Measurements from ENCODE around the gene E2F7.

The E2F7 gene

DNA sequence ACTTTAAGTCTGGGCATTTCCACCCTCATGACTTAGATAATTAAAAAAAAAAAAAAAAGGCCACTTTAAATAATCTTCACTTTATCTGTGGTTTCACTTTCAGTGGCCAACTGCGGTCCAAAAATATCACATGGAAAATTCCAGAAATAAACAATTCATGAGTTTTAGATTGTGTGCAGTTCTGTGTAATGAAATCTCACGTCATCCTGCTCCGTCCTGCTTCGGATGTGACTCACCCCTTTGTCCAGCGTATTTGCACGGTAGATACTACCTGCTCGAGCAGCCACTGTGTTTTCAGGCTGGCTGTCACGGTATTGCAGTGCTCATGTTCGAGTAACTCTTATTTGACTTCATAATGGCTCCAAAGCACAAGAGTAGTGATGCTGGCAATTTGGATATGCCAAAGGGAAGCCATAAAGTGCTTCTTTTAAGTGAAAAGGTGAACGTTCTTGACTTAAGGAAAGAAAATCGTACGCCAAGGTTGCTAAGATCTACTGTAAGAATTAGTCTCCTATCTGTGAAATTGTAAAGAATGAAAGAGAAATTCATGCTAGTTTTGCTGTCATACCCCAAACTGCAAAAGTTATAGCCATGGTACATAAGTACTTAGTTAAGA lies 2.4 kb downstream of the E2F7 start:
- no peak overlapping the region for H3K4me3 ChIP-seq (ENCODE audit: low read depth in 1 of 2, low read length in 1 of 2)
- TF ChIP-seq, protein P1, sequence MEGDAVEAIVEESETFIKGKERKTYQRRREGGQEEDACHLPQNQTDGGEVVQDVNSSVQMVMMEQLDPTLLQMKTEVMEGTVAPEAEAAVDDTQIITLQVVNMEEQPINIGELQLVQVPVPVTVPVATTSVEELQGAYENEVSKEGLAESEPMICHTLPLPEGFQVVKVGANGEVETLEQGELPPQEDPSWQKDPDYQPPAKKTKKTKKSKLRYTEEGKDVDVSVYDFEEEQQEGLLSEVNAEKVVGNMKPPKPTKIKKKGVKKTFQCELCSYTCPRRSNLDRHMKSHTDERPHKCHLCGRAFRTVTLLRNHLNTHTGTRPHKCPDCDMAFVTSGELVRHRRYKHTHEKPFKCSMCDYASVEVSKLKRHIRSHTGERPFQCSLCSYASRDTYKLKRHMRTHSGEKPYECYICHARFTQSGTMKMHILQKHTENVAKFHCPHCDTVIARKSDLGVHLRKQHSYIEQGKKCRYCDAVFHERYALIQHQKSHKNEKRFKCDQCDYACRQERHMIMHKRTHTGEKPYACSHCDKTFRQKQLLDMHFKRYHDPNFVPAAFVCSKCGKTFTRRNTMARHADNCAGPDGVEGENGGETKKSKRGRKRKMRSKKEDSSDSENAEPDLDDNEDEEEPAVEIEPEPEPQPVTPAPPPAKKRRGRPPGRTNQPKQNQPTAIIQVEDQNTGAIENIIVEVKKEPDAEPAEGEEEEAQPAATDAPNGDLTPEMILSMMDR (IDR thresholded peaks at IDR 0.05): no peak
- H3K27ac ChIP-seq: no peak overlapping the region
- peaks cover 15 to 22% of the 10 kb centered on the region in 2 experiments for H3K4me1 ChIP-seq (ENCODE audit: control insufficient read depth in 1 of 2, insufficient read depth in 1 of 2, low read depth in 1 of 2, low read length in 1 of 2)
- no peaks in the 10 kb centered on the region for H3K9me3 ChIP-seq
- peaks cover 43% of the 10 kb centered on the region for H3K27me3 ChIP-seq
- peaks cover 3% of the 10 kb centered on the region for H3K36me3 ChIP-seq

DNA sequence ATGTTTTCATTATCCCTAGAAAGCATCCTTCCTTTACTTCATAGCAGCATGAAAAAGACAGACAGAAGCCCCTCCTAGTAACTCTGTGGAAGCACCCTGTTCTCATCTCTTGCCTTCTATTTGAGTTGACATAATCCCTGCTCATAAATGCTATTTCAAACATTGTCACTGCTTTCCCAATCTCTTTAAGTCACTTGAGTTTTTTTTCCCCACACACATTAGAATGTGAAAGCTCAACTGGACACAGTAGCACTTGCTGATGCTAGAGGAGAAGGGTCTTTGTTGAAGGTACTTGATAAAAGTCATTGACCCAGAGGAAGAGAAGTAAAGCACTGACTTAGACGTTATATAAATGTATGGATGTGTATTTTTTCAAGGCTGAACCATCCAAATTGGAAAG lies 3.0 kb downstream of the E2F7 start:
- H3K9me3 ChIP-seq: no peaks in the 10 kb centered on the region
- peaks cover 38% of the 10 kb centered on the region for H3K27me3 ChIP-seq
- H3K4me3 ChIP-seq (ENCODE audit: low read depth in 1 of 2, low read length in 1 of 2): no peak overlapping the region
- peaks cover 15 to 22% of the 10 kb centered on the region in 2 experiments for H3K4me1 ChIP-seq (ENCODE audit: control insufficient read depth in 1 of 2, insufficient read depth in 1 of 2, low read depth in 1 of 2, low read length in 1 of 2)
- H3K36me3 ChIP-seq: peaks cover 3% of the 10 kb centered on the region
- H3K27ac ChIP-seq: no peak overlapping the region
- TF ChIP-seq, protein P1 (IDR thresholded peaks at IDR 0.05): no peak

DNA sequence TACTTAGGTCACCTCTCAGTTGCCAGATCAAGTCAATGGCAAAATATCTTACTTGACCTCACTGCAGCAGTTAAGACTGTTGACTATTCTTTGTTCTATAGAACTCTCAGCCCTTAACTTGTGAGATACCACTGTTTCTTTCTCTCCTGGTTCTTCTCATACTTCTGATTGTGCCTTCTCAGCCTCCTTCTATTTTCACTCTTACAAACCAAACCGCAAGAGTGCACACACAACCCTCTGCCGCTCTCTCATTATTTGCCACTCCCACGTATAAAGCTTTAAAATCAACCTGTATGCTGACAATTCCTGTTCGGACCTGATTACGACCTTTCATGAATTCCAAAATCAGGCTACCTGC lies 4.5 kb downstream of the E2F7 start:
- H3K4me3 ChIP-seq (ENCODE audit: low read depth in 1 of 2, low read length in 1 of 2): no peak overlapping the region
- H3K4me1 ChIP-seq (ENCODE audit: control insufficient read depth in 1 of 2, insufficient read depth in 1 of 2, low read depth in 1 of 2, low read length in 1 of 2): peaks cover 15 to 18% of the 10 kb centered on the region in 2 experiments

DNA sequence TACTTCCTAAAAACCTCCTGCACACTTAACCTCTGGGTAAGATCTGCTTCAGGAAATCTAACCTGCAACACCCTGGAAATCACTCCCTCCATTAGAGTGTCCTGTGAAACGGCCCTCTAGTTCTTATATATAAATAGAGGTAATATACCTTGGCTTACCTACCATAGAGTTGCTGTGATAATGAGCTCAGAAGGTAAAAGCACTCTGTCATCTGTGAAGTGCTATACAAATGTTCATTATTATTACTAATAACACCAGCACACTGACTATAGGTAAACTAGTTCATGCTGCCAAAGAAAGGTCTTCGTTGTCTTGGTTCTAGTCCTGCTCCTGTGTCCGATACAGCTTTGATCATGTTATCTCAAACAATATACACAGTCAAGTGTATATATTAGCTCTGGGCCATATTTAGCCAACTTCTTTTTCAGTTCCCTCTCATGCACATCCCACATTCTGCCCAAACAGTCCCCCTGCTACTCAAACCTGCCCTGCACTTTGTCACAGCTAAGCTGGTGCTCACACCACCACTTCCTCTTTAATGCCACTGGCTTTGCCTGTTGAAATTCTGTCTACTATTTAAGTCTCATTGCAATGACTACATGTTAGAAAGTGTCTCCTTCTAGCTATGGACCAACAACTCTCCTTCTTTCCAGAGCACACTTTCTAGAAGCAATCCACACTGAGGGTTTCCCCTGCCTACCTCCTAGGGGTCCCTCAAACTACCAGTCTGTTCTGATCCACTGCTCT lies 5.1 kb downstream of the E2F7 start:
- H3K27ac ChIP-seq: no peak overlapping the region
- H3K4me3 ChIP-seq (ENCODE audit: low read depth in 1 of 2, low read length in 1 of 2): no peak overlapping the region
- peaks cover 13 to 15% of the 10 kb centered on the region in 2 experiments for H3K4me1 ChIP-seq (ENCODE audit: control insufficient read depth in 1 of 2, insufficient read depth in 1 of 2, low read depth in 1 of 2, low read length in 1 of 2)
- H3K9me3 ChIP-seq: no peaks in the 10 kb centered on the region
- TF ChIP-seq, protein P1 (IDR thresholded peaks at IDR 0.05): no peak
- H3K36me3 ChIP-seq: peaks cover 3% of the 10 kb centered on the region
- H3K27me3 ChIP-seq: peaks cover 17% of the 10 kb centered on the region

More for the DNA sequence above, 4.5 kb downstream of the E2F7 start:
- H3K9me3 ChIP-seq: no peaks in the 10 kb centered on the region
- peaks cover 3% of the 10 kb centered on the region for H3K36me3 ChIP-seq
- H3K27me3 ChIP-seq: peaks cover 23% of the 10 kb centered on the region
- TF ChIP-seq, protein P1 (IDR thresholded peaks at IDR 0.05): no peak
- H3K27ac ChIP-seq: no peak overlapping the region

DNA sequence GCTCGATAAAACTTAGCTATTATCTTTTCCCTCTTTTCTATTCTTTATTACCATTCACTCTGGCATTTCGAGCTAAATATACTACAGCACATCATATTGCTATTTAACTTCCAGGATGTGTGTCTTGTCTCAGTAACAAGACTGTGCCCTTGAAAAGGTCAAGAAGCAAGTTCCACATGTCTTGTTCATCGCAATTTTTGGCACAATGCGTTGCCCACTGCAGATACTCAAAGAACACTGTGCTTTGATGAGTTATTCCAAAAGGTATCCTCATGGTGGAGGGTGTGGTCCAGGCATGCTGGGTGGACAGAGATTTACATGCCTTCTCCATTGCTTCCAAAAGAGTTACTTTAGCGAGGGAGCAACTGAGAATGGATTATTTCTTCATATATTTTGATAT lies 6.6 kb downstream of the E2F7 start:
- Histone ChIP-seq H3K36me3 (peaks cover 4% of the 10 kb centered on the region), H3K4me3 (ENCODE audit: low read depth in 1 of 2, low read length in 1 of 2) (no peak overlapping the region), H3K27me3 (peaks cover 1% of the 10 kb centered on the region), H3K9me3 (no peaks in the 10 kb centered on the region), H3K27ac (no peak overlapping the region), H3K4me1 (ENCODE audit: control insufficient read depth in 1 of 2, insufficient read depth in 1 of 2, low read depth in 1 of 2, low read length in 1 of 2) (no peaks in the 10 kb centered on the region)
- TF ChIP-seq, protein P1 (IDR thresholded peaks at IDR 0.05): no peak

Data from neutrophil (primary cell).